WTC11 (cell line): ENCODE data around the gene MYLK4.

ENCODE experiments used
- CREM ChIP-seq: sonication (generic); formaldehyde crosslinking; IDR thresholded peaks from 2 replicates; pipeline ENCODE4 v1.8.1; 2022; ENCODE audit warnings: mild to moderate bottlenecking, missing genetic modification reagents, moderate library complexity
- CTCF ChIP-seq: fragments of 200-600 bp; IDR thresholded peaks from 2 replicates; pipeline ENCODE4 v1.8.0; 2022; ENCODE audit warnings: antibody characterized with exemption
- RELA ChIP-seq: sonication (generic); formaldehyde crosslinking; IDR thresholded peaks from 2 replicates; pipeline ENCODE4 v1.8.1; 2022; ENCODE audit warnings: missing genetic modification reagents, mild to moderate bottlenecking, borderline replicate concordance

- no peak for TF ChIP-seq RELA (CRISPR knock-in tag)
- no peak for TF ChIP-seq CREM
- no peak for TF ChIP-seq CTCF
Observed at GRCh38 chr6:2659381-2659780, 91.3 kb downstream of the MYLK4 start.
